ENCODE data around the gene TRPV4. TPM values are rescaled to one million over a fixed set of nuclear protein-coding genes. Genes with fewer than 3 reads are reported as not detected.
A peak's percentile ranks its signal among the peaks of the same experiment; 100 is the strongest.

The TRPV4 gene
- total and polyA plus RNA-seq, 2 experiments from 2014 or later = 0.66 to 1.1 TPM

GRCh38 chr12:109871668-109872314, 38.6 kb upstream of the TRPV4 start:
- Histone ChIP-seq H3K4me3 (no peak overlapping the region), H3K27me3 (ENCODE audit: insufficient read depth) (no peaks in the 10 kb centered on the region), H3K9me2 (ENCODE audit: insufficient read depth) (no peaks in the 10 kb centered on the region), H3K4me1 (ENCODE audit: insufficient read depth) (peaks cover 13% of the 10 kb centered on the region), H3F3A (replicated peaks; ENCODE audit: low read depth) (0 out of 2 replicates have a peak, but pooled peaks cover 3% of the 10 kb centered on the region), H3K79me2 (replicated peaks; ENCODE audit: insufficient read depth) (peaks cover 63% of the 10 kb centered on the region), H2AFZ (no peak overlapping the region), H3K4me2 (no peak overlapping the region), H3K36me3 (ENCODE audit: insufficient read depth) (no peaks in the 10 kb centered on the region), H4K20me1 (replicated peaks; ENCODE audit: insufficient read depth) (peaks cover 22% of the 10 kb centered on the region), H3K27ac (ENCODE audit: low read depth) (no peak overlapping the region)
- DNase-seq (ENCODE audit: low spot score) = no peak
- Mint-ChIP-seq H3K36me3 (ENCODE audit: low read depth) (peaks cover 5% of the 10 kb centered on the region; the same call in 2 of the 3 replicates), H3K4me1 (peaks cover 26% of the 10 kb centered on the region), H3K9me3 (no peaks in the 10 kb centered on the region), H3K27me3 (ENCODE audit: insufficient read depth, low read depth, poor library complexity) (peaks cover 1% of the 10 kb centered on the region), H3K4me3 (no peak overlapping the region), H3K27ac (no peak overlapping the region; the same call in 1 of the 2 replicates)
- peak; percentile 57 for ATAC-seq
- TF ChIP-seq REST (IDR thresholded peaks at IDR 0.05; ENCODE audit: unreplicated experiment) (no peak), ZNF462 (CRISPR knock-in tag; IDR thresholded peaks at IDR 0.05) (no peak)

Data from GM23338 (cell line).